Endodermal cell (in vitro differentiated cells): ENCODE data around the gene RPL39. TPM values are rescaled to one million over a fixed set of nuclear protein-coding genes. Genes with fewer than 3 reads are reported as not detected.
"Not testable (repeated sequence)": the region's sequence is repeated elsewhere in the genome, so short reads cannot be mapped to it uniquely, and the experiment has no call there.

Source experiments
- DNase-seq: peaks from one replicate; pipeline ENCODE4 v3.0.0-alpha.2; 2017
- H3K27ac ChIP-seq: 2 replicates; pipeline ENCODE4 v1.5.1; 2013; ENCODE audit warnings: mild to moderate bottlenecking, low read depth, low read length, moderate library complexity
- H3K27me3 ChIP-seq: 2 replicates; pipeline ENCODE4 v1.6.1; 2013; ENCODE audit warnings: mild to moderate bottlenecking, low read length, moderate library complexity; ENCODE audit not compliant: insufficient read depth, control insufficient read depth, poor library complexity, severe bottlenecking
- H3K36me3 ChIP-seq: 2 replicates; pipeline ENCODE4 v1.7.0; 2013; ENCODE audit warnings: mild to moderate bottlenecking, low read length, moderate library complexity; ENCODE audit not compliant: control insufficient read depth, insufficient read depth
- H3K4me1 ChIP-seq: one replicate; pipeline ENCODE4 v1.7.0; 2013; ENCODE audit warnings: low read length; ENCODE audit not compliant: control insufficient read depth, insufficient read depth
- H3K4me3 ChIP-seq: 2 replicates; pipeline ENCODE4 v1.5.1; 2013; ENCODE audit warnings: mild to moderate bottlenecking, low read length, moderate library complexity
- H3K9ac ChIP-seq: 2 replicates; pipeline ENCODE4 v1.6.1; 2013; ENCODE audit warnings: mild to moderate bottlenecking, low read length, moderate library complexity; ENCODE audit not compliant: poor library complexity, severe bottlenecking; ENCODE audit errors: extremely low read depth
- H3K9me3 ChIP-seq: 2 replicates; pipeline ENCODE4 v1.6.1; 2013; ENCODE audit warnings: mild to moderate bottlenecking, low read length, moderate library complexity; ENCODE audit not compliant: control insufficient read depth
- H3K27ac Mint-ChIP-seq: 2 replicates; pipeline ENCODE4 v1.8.0; 2020; ENCODE audit warnings: mixed read lengths
- H3K27me3 Mint-ChIP-seq: 2 replicates; pipeline ENCODE4 v1.8.0; 2021; ENCODE audit warnings: mild to moderate bottlenecking, mixed read lengths; ENCODE audit not compliant: insufficient read depth
- H3K36me3 Mint-ChIP-seq: 2 replicates; pipeline ENCODE4 v1.8.0; 2020; ENCODE audit warnings: low read depth, mixed read lengths
- H3K4me1 Mint-ChIP-seq: 2 replicates; pipeline ENCODE4 v1.8.0; 2020; ENCODE audit warnings: mixed read lengths
- H3K4me3 Mint-ChIP-seq: 2 replicates; pipeline ENCODE4 v1.8.0; 2020; ENCODE audit warnings: mild to moderate bottlenecking, moderate library complexity, mixed read lengths
- H3K9me3 Mint-ChIP-seq: 2 replicates; pipeline ENCODE4 v1.8.0; 2020; ENCODE audit warnings: mild to moderate bottlenecking, mixed read lengths
- whole genome bisulfite sequencing, 2 experiments: methylation state at CpG; one replicate each; pipeline versions ENCODE4 v1.1.5 to v1.1.7; 2013; ENCODE audit warnings: missing lambda C conversion rate in 2 of 2, mixed read lengths in 1 of 2; ENCODE audit not compliant: insufficient coverage in 1 of 2, insufficient read length in 1 of 2; 5-methylcytosine and 5-hydroxymethylcytosine counted together
- total RNA-seq, 2 donors: library from RNA; stranded (reverse); fragmentation: NEBNext Ultra II Directional in 1 of 2; extraction: Animal tissue kit (Norgen Biotek cat#: 25700) in 1 of 2; gene quantifications; 2 replicates in 1 of 2; 3 replicates in 1 of 2; pipeline ENCODE4 v1.2.1, GENCODE V29; 2021
- TF ChIP-seq, protein P1 (sequence below): fragments of 200-600 bp; sonication (generic); conservative IDR thresholded peaks from 2 replicates; pipeline ENCODE4 v1.5.0; 2021; ENCODE audit warnings: antibody characterized with exemption, mild to moderate bottlenecking

RPL39 gene
- total RNA-seq, 2 donors from 2014 or later: 1,848 to 1,992 TPM

DNA sequence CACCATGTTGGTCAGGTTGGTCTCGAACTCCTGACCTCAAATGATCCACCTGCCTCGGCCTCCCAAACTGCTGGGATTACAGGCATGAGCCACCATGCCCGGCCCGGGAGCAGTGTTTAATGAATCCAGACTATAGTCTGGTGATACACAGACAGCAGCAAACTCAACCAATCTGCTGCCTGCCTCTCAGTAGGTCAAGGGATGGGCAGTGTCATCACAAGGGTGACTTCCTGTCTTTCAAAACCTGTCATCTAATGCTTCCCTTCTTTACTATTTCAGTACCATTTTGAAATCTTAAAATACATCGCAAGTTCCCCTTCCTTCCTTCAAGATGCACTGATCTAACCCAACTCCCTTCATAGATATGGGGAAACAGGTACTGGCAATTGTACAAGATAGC lies 8.4 kb downstream of the RPL39 start:
- Histone ChIP-seq H3K4me1 (no peaks in the 10 kb centered on the region), H3K4me3 (no peak overlapping the region), H3K9ac (no peak overlapping the region), H3K27ac (no peak overlapping the region), H3K36me3 (peaks cover 31% of the 10 kb centered on the region), H3K27me3 (no peaks in the 10 kb centered on the region), H3K9me3 (no peaks in the 10 kb centered on the region)
- DNase-seq: no peak
- no peaks in the 10 kb centered on the region for H3K27me3 Mint-ChIP-seq
- peaks cover 46% of the 10 kb centered on the region for H3K9me3 Mint-ChIP-seq
- 80 to 97% methylated on average over 2 to 5 of the region's 5 CpGs for WGBS, 2 experiments
- no peak overlapping the region for H3K4me3 Mint-ChIP-seq
- TF ChIP-seq, protein P1, sequence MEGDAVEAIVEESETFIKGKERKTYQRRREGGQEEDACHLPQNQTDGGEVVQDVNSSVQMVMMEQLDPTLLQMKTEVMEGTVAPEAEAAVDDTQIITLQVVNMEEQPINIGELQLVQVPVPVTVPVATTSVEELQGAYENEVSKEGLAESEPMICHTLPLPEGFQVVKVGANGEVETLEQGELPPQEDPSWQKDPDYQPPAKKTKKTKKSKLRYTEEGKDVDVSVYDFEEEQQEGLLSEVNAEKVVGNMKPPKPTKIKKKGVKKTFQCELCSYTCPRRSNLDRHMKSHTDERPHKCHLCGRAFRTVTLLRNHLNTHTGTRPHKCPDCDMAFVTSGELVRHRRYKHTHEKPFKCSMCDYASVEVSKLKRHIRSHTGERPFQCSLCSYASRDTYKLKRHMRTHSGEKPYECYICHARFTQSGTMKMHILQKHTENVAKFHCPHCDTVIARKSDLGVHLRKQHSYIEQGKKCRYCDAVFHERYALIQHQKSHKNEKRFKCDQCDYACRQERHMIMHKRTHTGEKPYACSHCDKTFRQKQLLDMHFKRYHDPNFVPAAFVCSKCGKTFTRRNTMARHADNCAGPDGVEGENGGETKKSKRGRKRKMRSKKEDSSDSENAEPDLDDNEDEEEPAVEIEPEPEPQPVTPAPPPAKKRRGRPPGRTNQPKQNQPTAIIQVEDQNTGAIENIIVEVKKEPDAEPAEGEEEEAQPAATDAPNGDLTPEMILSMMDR: no peak
- H3K4me1 Mint-ChIP-seq: no peaks in the 10 kb centered on the region
- no peak overlapping the region for H3K27ac Mint-ChIP-seq
- H3K36me3 Mint-ChIP-seq: peaks cover 42% of the 10 kb centered on the region

DNA sequence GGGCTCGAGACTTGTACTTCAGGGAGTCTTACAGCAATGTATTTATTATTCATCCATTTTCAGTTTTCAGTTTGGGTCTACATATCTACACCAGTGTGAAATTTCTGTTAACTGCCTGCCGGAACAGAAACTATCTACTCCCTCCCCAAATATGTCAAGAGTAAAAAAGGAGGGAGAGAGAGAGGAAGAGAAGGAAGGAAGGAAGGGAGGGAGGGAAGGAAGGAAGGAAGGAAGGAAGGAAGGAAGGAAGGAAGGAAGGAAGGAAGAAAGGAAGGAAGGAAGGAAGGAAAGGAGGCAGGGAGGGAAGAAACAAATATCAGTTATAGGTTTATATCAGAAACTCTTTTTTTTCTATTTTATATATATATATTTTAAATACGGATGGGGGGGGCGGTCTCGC lies 12.6 kb downstream of the RPL39 start:
- H3K9me3 ChIP-seq: no peaks in the 10 kb centered on the region
- DNase-seq: no peak
- Mint-ChIP-seq H3K27ac (no peak overlapping the region), H3K36me3 (peaks cover 15% of the 10 kb centered on the region), H3K9me3 (peaks cover 50% of the 10 kb centered on the region), H3K4me3 (no peak overlapping the region), H3K27me3 (no peaks in the 10 kb centered on the region), H3K4me1 (no peaks in the 10 kb centered on the region)
- H3K4me3 ChIP-seq: no peak overlapping the region
- no peaks in the 10 kb centered on the region for H3K4me1 ChIP-seq
- TF ChIP-seq, protein P1: no peak
- no peak overlapping the region for H3K9ac ChIP-seq
- 100% methylated on average over 4 of the region's 5 CpGs; no CpG with 5 or more reads in 1 of the 2 experiments for WGBS, 2 experiments
- H3K27me3 ChIP-seq: no peaks in the 10 kb centered on the region
- H3K27ac ChIP-seq: no peak overlapping the region
- H3K36me3 ChIP-seq: no peaks in the 10 kb centered on the region

DNA sequence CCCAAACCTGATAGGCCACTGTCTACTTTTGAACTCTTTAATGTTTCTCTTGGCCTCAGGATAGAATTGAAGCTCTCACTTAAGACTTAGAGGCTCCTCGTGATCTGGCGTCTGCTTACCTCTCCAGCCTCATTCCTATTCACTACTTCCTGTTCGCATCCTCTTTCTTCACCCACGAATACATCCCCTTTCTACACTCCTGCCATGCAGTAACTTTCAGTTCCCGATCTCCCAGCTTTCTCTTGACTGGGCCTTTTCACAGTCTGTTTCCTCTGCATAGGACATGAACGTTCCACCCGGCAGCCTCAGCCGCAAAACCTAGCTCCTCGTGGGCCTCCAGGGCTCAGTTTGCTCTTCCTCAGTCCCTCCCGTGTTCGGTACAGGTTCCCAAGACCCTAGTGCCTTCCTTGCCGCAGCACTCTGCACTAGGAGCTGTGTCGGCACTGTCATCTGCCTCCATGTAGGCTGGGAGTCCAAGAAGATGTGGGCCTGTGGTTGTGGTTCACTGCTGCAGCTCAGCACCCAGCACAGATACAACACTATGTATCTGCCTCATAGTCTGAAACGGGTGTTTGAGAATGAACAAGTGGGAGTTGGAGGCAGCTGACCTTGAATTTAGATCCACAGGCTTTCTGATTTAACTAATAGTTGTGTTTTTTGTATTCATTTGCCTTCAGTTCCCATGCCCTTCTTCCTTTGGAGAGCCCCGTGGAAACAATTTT lies 15.8 kb downstream of the RPL39 start:
- Histone ChIP-seq H3K9me3 (no peaks in the 10 kb centered on the region), H3K27ac (no peak overlapping the region)
- 94 to 100% methylated on average over 6 to 14 of the region's 15 CpGs for WGBS, 2 experiments

DNA sequence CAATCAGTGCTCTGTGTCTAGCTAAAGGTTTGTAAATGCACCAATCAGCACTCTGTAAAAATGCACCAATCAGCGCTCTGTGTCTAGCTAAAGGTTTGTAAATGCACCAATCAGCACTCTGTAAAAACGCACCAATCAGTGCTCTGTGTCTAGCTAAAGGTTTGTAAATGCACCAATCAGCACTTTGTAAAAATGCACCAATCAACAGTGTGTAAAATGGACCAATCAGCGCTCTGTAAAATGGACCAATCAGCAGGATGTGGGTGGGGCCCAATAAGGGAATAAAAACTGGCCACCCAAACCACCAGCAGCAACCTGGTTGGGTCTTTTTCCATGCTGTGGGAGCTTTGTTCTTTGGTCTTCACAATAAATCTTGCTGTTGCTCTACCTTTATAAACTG lies 22.0 kb downstream of the RPL39 start:
- not testable (repeated sequence) for H3K4me1 Mint-ChIP-seq, H3K36me3 ChIP-seq, H3K27me3 ChIP-seq, H3K9me3 ChIP-seq, H3K27ac ChIP-seq, H3K27ac Mint-ChIP-seq, H3K9ac ChIP-seq, H3K36me3 Mint-ChIP-seq, H3K27me3 Mint-ChIP-seq, H3K4me3 ChIP-seq, H3K4me3 Mint-ChIP-seq, DNase-seq, H3K4me1 ChIP-seq
- WGBS, 2 experiments: 90% methylated on average over 2 of the region's 3 CpGs; no CpG with 5 or more reads in 1 of the 2 experiments
- H3K9me3 Mint-ChIP-seq: peaks cover 60% of the 10 kb centered on the region

More for the DNA sequence above, 15.8 kb downstream of the RPL39 start:
- H3K9ac ChIP-seq: no peak overlapping the region
- Mint-ChIP-seq H3K27ac (peak overlapping the region; percentile 1), H3K4me3 (no peak overlapping the region), H3K4me1 (no peaks in the 10 kb centered on the region), H3K9me3 (peaks cover 49% of the 10 kb centered on the region), H3K27me3 (no peaks in the 10 kb centered on the region), H3K36me3 (peaks cover 2% of the 10 kb centered on the region)
- H3K27me3 ChIP-seq: no peaks in the 10 kb centered on the region
- TF ChIP-seq, protein P1: no peak
- no peak for DNase-seq
- no peaks in the 10 kb centered on the region for H3K36me3 ChIP-seq
- no peaks in the 10 kb centered on the region for H3K4me1 ChIP-seq
- H3K4me3 ChIP-seq: no peak overlapping the region

DNA sequence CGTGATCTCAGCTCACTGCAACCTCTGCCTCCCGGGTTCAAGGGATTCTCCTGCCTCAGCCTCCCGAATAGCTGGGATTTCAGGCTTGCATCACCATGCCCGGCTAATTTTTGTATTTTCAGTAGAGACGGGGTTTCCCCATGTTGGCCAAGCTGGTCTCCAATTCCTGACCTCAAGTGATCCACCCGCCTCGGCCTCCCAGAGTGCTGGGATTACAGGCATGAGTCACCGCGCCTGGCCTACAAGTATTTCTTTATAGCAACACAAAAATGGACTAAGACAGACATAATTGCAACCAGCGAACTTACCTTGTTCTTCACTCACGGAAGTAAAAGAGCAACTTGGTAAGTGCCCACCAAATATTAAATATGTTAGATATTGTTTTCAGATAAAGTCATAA lies 23.0 kb downstream of the RPL39 start:
- peaks cover 10% of the 10 kb centered on the region for H3K36me3 Mint-ChIP-seq
- H3K27me3 ChIP-seq, DNase-seq, H3K4me3 ChIP-seq, H3K36me3 ChIP-seq, H3K9me3 ChIP-seq, H3K4me1 ChIP-seq, H3K4me1 Mint-ChIP-seq, H3K27ac Mint-ChIP-seq, H3K27me3 Mint-ChIP-seq, H3K27ac ChIP-seq, H3K4me3 Mint-ChIP-seq, H3K9ac ChIP-seq: not testable (repeated sequence)
- H3K9me3 Mint-ChIP-seq: peaks cover 64% of the 10 kb centered on the region
- WGBS, 2 experiments: 97 to 100% methylated on average over 2 to 7 of the region's 11 CpGs
